Activated naive CD8-positive, alpha-beta T cell treated with anti-CD3 and anti-CD28 coated beads for 36 hours (primary cell): Measurements from ENCODE around the gene MELTF. TPM values are rescaled to one million over a fixed set of nuclear protein-coding genes. Genes with fewer than 3 reads are reported as not detected.

Experiments used
- DNase-seq: peaks from one replicate; pipeline ENCODE4 v3.0.0; 2021
- H3K27ac Mint-ChIP-seq: one replicate; pipeline ENCODE4 v1.8.0; 2022; ENCODE audit warnings: mild to moderate bottlenecking, moderate library complexity, mixed read lengths
- H3K27me3 Mint-ChIP-seq: one replicate; pipeline ENCODE4 v1.8.0; 2022; ENCODE audit warnings: mild to moderate bottlenecking, mixed read lengths
- H3K36me3 Mint-ChIP-seq: one replicate; pipeline ENCODE4 v1.8.0; 2021; ENCODE audit warnings: mild to moderate bottlenecking, mixed read lengths
- H3K4me1 Mint-ChIP-seq: one replicate; pipeline ENCODE4 v1.8.0; 2021; ENCODE audit warnings: mixed read lengths
- H3K4me3 Mint-ChIP-seq: one replicate; pipeline ENCODE4 v1.8.0; 2022; ENCODE audit warnings: mild to moderate bottlenecking, moderate library complexity, mixed read lengths
- H3K9me3 Mint-ChIP-seq: one replicate; pipeline ENCODE4 v1.8.0; 2022; ENCODE audit warnings: mixed read lengths
- total RNA-seq, 2 experiments: library from RNA; stranded (reverse); gene quantifications; one replicate each; pipeline ENCODE4 v1.2.3, GENCODE V29; 2021

The MELTF gene
- total RNA-seq, 2 experiments from 2014 or later, result 2.7 TPM

DNA sequence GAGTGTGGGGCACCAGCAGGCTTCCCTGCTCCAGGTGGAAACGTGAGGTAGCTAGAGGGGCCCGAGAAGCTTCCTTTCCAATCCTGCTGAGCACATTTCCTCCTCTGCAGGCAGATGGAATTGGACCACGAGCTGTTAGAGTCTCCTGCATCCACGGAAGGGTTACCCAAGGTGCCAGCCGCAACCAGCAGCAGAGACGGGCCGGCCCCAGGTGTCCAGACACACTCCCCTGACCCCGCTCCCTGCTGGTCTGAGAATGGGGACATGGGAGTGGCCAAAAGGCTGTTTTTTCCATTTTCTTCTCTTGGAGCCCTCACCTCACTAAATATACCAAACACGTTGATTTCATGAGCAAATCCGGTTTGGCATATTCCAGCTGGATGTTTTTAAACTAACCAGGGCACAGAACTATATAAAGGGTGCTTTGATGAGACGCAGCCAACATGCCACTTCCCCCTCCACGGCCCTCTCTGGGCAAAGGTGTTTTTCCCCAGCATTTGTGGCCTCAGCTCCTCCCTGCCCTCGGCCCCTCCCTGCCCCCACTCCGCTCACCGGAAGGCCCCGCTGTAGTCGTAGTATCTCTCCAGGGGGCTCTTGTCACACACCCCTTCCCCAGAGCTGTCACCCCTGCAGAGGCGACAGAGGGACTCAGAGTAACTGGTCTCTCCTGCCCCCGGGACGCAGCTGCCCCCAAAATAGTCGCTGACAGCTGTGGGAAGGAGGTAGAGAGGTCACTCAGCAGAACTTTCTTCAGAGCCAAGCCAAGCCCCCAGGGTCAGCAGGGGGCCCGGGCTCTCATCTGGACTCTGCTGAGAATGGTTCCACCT is 7.0 kb downstream of the MELTF start:
- H3K9me3 Mint-ChIP-seq, result no peaks in the 10 kb centered on the region
- H3K27me3 Mint-ChIP-seq, result peaks cover 16% of the 10 kb centered on the region
- H3K36me3 Mint-ChIP-seq, result no peaks in the 10 kb centered on the region
- no peak overlapping the region for H3K27ac Mint-ChIP-seq
- H3K4me1 Mint-ChIP-seq, result peaks cover 7% of the 10 kb centered on the region
- H3K4me3 Mint-ChIP-seq, result no peak overlapping the region
- no peak for DNase-seq

DNA sequence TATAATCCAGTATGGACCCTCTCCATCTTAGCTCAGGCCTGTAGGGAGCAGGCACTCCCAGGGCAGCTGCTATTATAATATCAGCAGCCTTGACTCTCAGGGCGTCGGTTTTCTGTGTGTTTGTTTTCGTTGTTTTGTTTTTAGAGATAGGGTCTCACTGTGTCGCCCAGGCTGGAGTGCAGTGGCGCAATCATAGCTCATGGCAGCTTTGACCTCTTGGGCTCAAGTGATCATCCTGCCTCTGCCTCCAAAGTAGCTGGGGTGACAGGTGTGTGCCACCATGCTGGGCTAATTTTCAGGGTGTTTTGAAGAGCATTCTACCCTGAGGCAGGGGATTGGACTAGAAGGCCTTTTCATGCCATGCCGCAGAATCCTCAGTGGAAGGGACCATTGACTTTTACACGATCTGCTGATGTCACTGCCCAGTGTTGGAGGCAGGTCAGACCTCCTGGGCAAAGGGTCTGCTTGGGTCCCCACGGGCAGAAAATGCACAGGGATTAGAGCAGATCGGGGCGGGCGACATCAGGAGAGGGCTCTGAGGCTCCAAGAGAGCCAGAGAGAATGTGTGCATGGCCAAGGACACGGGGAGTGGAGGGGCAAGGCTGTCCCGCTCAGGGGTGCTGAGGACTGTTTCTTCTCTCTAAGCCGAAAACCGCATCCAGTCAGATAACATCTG is 7.8 kb downstream of the MELTF start:
- H3K4me3 Mint-ChIP-seq, result no peak overlapping the region
- no peaks in the 10 kb centered on the region for H3K36me3 Mint-ChIP-seq
- no peaks in the 10 kb centered on the region for H3K9me3 Mint-ChIP-seq
- peaks cover 16% of the 10 kb centered on the region for H3K27me3 Mint-ChIP-seq
- peaks cover 7% of the 10 kb centered on the region for H3K4me1 Mint-ChIP-seq
- DNase-seq, result no peak
- no peak overlapping the region for H3K27ac Mint-ChIP-seq

DNA sequence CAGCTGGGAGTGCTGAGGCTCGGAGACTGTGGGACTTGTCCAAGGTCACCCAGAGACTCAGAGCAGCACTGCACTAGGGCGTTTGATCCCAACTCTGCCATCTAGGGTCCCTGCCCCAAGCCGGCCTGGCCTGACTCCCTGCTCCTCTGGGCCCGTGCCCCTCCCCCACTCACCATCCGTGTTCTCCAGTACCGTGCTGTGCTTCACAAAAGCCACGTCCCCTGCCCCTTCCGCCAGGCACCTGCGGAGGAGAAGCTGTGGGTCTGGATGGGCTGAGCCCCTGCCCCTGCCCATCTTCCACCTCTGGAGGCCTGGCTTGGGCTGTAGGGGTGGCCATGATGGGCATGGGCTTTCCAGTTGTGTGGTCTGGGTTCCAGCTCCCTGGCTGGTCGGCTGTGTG is 8.4 kb downstream of the MELTF start:
- DNase-seq, result no peak
- no peaks in the 10 kb centered on the region for H3K9me3 Mint-ChIP-seq
- H3K4me3 Mint-ChIP-seq, result no peak overlapping the region
- H3K36me3 Mint-ChIP-seq, result no peaks in the 10 kb centered on the region
- no peak overlapping the region for H3K27ac Mint-ChIP-seq
- peaks cover 16% of the 10 kb centered on the region for H3K27me3 Mint-ChIP-seq
- H3K4me1 Mint-ChIP-seq, result peaks cover 7% of the 10 kb centered on the region

DNA sequence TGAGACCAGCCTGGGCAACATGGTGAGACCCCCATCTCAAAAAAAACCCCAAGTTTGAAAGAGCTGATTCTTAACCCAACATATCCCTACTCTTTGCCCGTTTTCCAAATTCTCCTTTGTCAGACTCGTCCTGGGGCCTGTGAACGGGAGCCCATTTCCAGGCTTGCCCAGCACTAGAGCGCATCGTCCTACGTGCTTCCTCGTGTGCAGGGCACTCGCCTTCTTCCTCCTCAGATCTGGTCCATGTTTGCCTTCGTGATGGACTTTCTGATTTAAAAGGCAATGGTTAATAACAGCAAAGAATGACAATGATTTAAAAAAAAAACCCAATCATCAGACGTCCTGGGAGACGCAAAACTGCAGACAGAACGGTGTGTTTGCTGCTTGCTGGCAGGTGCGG is 10.1 kb downstream of the MELTF start:
- no peak overlapping the region for H3K4me3 Mint-ChIP-seq
- no peaks in the 10 kb centered on the region for H3K36me3 Mint-ChIP-seq
- peaks cover 12% of the 10 kb centered on the region for H3K27me3 Mint-ChIP-seq
- H3K4me1 Mint-ChIP-seq, result peaks cover 7% of the 10 kb centered on the region
- DNase-seq, result no peak
- no peak overlapping the region for H3K27ac Mint-ChIP-seq
- H3K9me3 Mint-ChIP-seq, result no peaks in the 10 kb centered on the region

DNA sequence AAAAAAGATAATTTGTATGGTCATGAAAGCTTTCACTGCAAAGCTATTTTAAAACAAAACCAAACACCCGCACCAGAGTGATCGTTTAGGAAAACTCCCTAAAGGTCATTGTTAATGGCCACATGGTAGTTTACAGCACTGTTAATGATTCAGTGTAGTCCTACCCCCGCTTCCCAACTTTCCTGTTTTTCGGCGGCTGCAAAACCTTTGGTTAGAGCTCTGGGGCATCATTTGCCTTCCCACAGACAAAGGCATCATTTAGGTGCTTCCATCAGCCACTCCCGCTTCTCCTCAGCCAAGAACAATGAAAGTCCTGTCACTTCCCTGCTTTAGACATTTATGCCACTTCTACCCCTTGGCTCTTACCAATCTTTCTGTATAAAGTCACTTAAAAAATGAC is 10.6 kb downstream of the MELTF start:
- Mint-ChIP-seq H3K4me3 (no peak overlapping the region), H3K36me3 (no peaks in the 10 kb centered on the region), H3K27ac (no peak overlapping the region), H3K4me1 (peaks cover 7% of the 10 kb centered on the region), H3K27me3 (peaks cover 11% of the 10 kb centered on the region), H3K9me3 (no peaks in the 10 kb centered on the region)
- DNase-seq, result no peak

DNA sequence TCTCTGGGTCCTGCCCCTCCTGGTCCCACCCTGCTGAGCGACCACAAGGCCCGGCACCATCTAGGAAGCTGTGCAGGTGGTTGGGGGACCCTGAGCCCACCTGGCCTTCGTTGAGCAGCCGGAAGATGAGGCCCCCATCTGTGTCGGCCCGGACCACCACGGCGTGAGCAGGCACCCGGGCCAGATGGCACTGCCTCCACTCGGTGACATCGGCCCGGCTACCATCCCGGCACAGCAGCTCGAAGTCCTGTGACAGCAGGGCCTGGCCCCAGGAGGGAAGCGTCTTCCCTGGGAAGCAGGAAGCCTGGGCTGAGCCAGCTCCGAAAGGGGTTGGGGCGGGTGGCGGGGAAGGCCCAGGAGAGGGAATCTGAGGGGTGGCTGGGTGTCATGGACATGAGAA is 12.6 kb downstream of the MELTF start:
- DNase-seq, result no peak
- no peaks in the 10 kb centered on the region for H3K36me3 Mint-ChIP-seq
- no peak overlapping the region for H3K27ac Mint-ChIP-seq
- no peak overlapping the region for H3K4me3 Mint-ChIP-seq
- no peaks in the 10 kb centered on the region for H3K9me3 Mint-ChIP-seq
- no peaks in the 10 kb centered on the region for H3K4me1 Mint-ChIP-seq
- H3K27me3 Mint-ChIP-seq, result no peaks in the 10 kb centered on the region

DNA sequence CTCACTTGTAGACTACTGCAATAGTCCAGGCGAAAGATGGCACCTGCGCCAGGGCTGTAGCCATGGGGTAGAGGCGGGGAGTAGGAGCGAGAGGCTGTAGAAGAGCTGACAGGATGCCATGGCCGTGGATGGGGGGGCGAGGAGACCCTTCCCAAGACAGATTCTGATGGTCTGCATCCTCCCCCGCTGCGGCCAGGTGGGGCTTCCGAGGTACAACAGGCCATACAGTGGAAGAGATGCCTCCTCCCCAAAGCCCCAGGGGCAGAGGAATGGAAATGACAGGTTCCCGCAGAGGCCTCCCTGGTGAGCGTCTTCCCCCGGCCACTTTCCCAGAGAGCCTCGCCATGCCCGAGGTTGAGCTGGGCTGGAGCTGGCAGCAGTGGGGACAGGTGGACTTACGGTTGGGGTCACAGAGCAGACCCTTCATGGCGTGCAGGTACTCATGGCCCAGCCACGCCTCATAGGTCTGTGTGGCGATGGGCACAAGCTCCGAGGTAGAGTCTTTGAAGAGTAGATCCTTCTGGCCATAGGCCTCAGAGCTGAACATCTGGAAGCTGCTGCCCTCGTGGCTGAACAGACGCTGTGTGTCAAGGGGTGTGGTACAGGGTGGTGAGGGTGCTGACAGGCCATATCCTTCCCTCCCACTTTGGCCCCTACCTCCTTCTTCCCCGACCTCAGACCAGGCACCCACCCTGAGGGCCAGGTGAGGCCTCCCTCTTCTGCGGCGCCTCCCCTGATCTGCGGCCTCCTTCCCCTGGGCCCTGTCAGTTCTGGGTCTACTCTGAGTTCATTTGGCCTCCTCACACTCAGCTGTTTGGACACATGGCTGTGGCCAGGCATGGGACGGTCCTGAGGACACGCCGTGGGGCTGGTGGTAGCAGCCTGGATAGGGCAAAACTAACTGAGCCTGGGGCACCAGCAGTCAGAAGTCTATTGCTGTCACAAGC is 13.6 kb downstream of the MELTF start:
- H3K9me3 Mint-ChIP-seq, result no peaks in the 10 kb centered on the region
- no peak overlapping the region for H3K27ac Mint-ChIP-seq
- no peaks in the 10 kb centered on the region for H3K36me3 Mint-ChIP-seq
- no peaks in the 10 kb centered on the region for H3K4me1 Mint-ChIP-seq
- H3K4me3 Mint-ChIP-seq, result no peak overlapping the region
- H3K27me3 Mint-ChIP-seq, result no peaks in the 10 kb centered on the region
- DNase-seq, result no peak

DNA sequence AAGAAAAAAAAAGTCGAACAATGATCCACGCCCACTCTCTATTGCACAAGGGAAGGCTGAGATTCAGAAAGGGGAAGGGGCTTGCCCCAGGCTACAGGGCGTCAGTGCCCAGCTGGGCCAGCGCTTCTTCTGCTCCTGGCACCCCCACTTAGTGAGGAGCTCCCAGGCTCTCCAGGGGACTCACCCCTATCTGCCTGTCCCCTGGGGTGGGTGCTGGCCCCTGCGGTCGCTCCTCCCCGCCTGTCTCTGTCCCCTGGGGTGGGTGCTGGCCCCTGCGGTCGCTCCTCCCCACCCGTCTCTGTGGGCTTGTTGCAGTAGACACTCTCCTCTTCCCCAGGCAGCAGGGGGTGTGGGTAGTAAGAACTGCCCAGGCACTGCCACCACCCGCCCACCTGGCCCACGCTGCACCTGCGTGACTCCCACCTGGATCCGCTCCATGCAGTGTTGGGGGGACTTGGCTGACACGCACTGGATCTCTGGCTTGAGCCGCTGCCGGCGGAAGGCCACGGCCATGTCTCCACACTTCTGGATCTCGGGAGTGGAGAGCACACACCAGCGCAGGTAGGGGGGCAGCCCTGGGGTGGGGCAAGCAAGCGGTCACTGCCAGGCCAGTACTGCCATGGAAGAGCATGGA is 14.6 kb downstream of the MELTF start:
- no peak for DNase-seq
- Mint-ChIP-seq H3K4me1 (no peaks in the 10 kb centered on the region), H3K27me3 (no peaks in the 10 kb centered on the region), H3K4me3 (no peak overlapping the region), H3K27ac (no peak overlapping the region), H3K9me3 (no peaks in the 10 kb centered on the region), H3K36me3 (no peaks in the 10 kb centered on the region)

DNA sequence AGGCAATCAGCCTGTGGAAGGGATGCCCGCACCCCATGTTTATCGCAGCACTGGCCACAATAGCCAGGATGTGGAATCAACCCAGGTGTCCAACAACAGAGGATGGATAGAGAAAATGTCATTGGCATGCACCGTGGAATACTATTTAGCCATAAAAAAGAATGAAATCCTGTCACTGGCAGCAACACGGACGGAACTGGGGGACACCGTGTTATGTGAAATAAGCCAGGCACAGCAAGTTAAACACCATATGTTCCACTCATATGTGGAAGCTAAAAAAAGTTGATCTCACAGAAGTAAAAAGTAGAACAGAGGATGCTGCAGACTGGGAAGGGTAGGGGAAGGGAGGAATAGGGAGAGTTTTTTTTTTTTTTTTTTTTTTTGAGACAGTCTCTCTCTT is 15.6 kb downstream of the MELTF start:
- no peak overlapping the region for H3K4me3 Mint-ChIP-seq
- no peaks in the 10 kb centered on the region for H3K36me3 Mint-ChIP-seq
- no peak overlapping the region for H3K27ac Mint-ChIP-seq
- DNase-seq, result no peak
- no peaks in the 10 kb centered on the region for H3K4me1 Mint-ChIP-seq
- no peaks in the 10 kb centered on the region for H3K27me3 Mint-ChIP-seq
- H3K9me3 Mint-ChIP-seq, result no peaks in the 10 kb centered on the region

DNA sequence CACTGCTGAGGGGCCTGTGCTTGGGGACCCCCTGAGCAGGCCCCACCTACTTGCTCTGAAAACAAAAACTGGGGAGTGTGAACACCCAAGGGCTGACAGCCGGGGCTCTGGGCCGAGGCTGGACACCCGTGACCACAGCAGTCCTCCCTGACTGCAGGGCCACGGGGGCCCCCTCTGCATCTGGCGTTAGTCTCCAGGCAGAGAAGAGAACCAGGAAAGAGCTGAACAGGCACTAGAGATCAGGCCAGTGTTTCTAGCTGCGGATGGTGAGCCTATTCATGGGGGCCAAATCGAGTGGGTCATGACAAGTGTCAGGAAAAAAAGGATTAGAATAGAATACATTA is 17.1 kb downstream of the MELTF start:
- no peaks in the 10 kb centered on the region for H3K36me3 Mint-ChIP-seq
- no peaks in the 10 kb centered on the region for H3K4me1 Mint-ChIP-seq
- H3K4me3 Mint-ChIP-seq, result no peak overlapping the region
- no peak overlapping the region for H3K27ac Mint-ChIP-seq
- H3K27me3 Mint-ChIP-seq, result no peaks in the 10 kb centered on the region
- no peaks in the 10 kb centered on the region for H3K9me3 Mint-ChIP-seq
- DNase-seq, result no peak

DNA sequence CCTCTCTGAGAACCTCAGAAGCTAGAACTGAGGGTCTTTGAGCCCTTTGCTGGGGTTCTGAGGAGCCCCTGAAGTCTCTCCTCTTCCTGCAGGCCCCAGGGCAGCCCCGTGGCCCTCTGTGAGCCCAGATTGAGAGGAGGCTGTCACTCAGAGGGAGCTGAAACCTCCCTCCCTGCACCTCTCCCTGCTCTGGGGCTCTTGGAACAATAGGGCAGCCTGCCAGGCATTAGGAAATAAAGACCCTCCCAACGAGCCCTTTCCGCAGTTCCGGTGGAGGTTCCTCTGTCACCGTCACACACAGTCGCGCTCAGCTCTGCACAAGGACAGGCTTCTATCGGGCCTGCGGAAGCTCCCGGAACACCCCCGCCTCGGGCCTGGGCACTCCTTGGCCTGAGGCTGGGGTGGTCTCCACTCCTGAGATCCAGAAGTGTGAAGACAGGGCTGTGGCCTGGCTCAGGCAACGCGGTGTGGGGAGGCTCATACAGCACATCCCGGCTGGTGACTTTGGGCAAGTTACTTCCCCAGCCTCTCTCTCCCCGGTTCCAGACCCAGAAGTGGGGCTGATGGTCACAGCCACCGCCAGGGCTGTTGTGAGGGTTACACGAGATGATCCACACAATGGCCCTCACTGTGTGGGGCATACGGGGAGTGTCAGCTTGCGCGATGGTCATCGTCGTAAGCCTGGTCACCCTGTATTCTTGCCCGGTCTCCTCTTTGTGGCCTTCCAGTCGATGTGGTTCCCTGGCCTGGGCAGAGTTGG is 17.7 kb downstream of the MELTF start:
- no peak overlapping the region for H3K4me3 Mint-ChIP-seq
- no peaks in the 10 kb centered on the region for H3K36me3 Mint-ChIP-seq
- H3K27ac Mint-ChIP-seq, result no peak overlapping the region
- no peaks in the 10 kb centered on the region for H3K27me3 Mint-ChIP-seq
- no peaks in the 10 kb centered on the region for H3K9me3 Mint-ChIP-seq
- H3K4me1 Mint-ChIP-seq, result no peaks in the 10 kb centered on the region
- DNase-seq, result no peak

DNA sequence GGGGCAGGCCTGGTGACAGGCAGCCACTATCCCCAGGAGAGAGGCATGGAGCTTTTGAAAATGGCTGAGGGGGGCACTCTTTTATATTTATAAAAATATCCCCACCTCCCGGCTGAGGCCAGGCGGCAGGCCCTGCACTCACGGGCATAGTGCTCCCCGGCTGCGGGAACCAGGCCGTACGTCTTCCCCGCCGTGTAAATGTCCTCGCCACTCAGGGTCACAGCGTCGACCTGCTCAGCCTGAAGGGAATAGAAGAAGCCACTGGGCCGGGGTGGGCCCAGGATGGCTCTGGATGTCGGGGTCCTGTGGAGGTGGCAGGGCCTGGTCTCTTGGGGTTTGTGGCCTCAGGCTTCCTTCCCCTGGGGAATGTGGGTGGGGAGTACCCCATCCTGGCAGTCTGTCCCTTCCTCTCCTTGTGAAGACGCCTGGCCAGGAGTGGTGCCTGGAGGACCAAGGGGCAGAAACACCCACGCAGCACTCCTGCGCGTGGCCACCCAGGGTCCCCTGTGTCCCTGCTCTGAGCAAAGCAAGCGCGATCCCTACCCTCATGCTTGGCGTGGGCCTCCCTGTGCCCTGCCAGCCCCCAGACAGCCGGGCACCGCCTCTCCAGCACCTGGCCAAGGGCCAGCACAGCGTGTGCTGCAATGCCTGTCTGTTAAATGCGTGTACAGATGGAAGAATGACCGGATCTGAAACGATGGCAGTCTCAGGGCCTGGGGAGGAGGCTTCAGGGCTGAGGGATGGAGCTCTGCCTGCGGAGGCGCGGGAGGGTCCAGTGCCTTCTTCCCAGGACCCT is 18.9 kb downstream of the MELTF start:
- Mint-ChIP-seq H3K27me3 (no peaks in the 10 kb centered on the region), H3K27ac (no peak overlapping the region), H3K9me3 (no peaks in the 10 kb centered on the region), H3K4me1 (no peaks in the 10 kb centered on the region), H3K4me3 (no peak overlapping the region), H3K36me3 (no peaks in the 10 kb centered on the region)
- no peak for DNase-seq

DNA sequence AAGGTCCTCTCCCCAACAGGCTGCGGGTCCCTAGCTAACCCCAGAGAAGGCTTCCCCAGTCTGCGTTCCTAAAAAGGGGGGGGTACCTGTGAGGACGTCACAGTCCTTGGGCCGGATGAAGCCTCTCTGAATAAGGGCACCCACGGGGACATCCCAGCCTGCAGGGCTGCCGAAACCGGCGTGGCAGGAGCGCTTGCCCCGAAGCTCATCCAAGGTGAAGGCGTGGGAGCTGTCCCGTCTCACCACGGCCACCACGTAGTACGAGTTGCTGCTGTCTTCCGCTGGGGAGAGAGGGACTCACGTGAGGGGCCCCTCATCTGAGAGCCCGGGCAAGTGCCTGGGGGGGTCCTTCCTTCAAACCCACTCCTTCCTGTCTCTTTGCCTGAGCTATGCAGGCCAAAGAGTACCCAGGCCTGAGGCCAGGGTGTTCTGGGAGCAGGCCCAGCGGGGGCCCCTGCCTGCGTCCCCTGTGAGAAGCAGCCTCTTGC is 20.0 kb downstream of the MELTF start:
- Mint-ChIP-seq H3K9me3 (no peaks in the 10 kb centered on the region), H3K27ac (no peak overlapping the region), H3K36me3 (peaks cover 2% of the 10 kb centered on the region), H3K4me1 (no peaks in the 10 kb centered on the region), H3K27me3 (peaks cover 3% of the 10 kb centered on the region), H3K4me3 (no peak overlapping the region)
- no peak for DNase-seq
